ENCODE measurements around the gene HM13.
"Not testable (repeated sequence)": the region's sequence is repeated elsewhere in the genome, so short reads cannot be mapped to it uniquely, and the experiment has no call there.

HM13 gene, protein sequence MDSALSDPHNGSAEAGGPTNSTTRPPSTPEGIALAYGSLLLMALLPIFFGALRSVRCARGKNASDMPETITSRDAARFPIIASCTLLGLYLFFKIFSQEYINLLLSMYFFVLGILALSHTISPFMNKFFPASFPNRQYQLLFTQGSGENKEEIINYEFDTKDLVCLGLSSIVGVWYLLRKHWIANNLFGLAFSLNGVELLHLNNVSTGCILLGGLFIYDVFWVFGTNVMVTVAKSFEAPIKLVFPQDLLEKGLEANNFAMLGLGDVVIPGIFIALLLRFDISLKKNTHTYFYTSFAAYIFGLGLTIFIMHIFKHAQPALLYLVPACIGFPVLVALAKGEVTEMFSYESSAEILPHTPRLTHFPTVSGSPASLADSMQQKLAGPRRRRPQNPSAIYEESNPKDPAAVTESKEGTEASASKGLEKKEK

DNA sequence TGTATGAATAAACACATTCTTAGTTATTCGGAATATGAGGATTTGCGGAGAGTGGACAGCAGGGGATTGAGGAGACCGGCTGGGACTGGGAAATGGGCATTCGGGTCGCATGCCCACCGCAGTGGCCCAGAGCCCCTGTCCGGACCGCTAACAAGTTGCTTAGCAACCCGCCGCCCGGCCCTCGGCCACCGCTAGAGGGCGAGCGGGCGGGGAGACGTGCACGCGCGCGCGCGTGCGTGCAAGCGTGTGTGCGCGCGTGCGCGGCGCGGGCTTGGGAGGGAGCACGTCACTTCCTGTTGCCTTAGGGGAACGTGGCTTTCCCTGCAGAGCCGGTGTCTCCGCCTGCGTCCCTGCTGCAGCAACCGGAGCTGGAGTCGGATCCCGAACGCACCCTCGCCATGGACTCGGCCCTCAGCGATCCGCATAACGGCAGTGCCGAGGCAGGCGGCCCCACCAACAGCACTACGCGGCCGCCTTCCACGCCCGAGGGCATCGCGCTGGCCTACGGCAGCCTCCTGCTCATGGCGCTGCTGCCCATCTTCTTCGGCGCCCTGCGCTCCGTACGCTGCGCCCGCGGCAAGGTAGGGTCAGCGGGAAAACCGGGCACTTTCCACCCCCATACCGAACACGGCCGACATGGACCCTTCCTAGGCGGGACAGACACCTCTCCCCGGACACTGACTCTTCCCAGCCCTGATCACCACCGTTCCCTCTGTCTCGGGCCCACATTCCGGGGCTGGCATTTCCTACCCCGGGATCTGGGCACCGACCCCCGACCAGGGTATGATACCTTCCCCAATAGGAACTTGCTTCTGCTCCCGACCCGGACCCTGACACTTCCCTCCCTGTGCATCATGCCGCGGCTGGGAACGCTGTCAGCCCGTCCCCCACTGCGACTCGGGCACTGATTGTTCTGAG is at the start of gene HM13:
Gene HM13, plus strand, starts transcription at position 289 of the 918 bp plus-strand sequence. Its CDS starts 110 bp downstream, at position 399.
- Histone ChIP-seq H3K36me3 (ENCODE audit: control insufficient read depth, low read depth, low read length) (no peaks in the 10 kb centered on the region), H3K27me3 (ENCODE audit: control insufficient read depth, insufficient read depth, low read length) (no peaks in the 10 kb centered on the region), H3K27ac (ENCODE audit: low read length) (peak within 1 kb of the TSS; percentile 63), H3K4me3 (ENCODE audit: low read length) (peak within 1 kb of the TSS; percentile 82), H3K4me1 (ENCODE audit: control insufficient read depth, low read depth, low read length) (peaks cover 12% of the 10 kb centered on the region), H3K9ac (ENCODE audit: low read length) (peak within 1 kb of the TSS; percentile 73), H3K9me3 (ENCODE audit: control insufficient read depth, low read depth, low read length) (no peaks in the 10 kb centered on the region)

DNA sequence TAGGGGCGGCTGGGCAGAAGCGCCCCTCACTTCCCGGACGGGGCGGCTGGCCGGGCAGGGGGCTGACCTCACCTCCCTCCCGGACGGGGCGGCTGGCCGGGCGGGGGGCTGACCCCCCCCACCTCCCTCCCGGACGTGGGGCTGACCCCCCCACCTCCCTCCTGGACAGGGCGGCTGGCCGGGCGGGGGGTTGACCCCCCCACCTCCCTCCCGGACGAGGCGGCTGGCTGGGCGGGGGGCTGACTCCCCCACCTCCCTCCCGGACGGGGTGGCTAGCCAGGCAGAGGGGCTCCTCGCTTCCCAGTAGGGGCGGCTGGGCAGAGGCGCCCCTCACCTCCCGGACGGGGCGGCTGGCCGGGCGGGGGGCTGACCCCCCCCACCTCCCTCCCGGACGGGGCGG is 43.3 kb upstream of the HM13 start:
- not testable (repeated sequence) for H3K9me3 ChIP-seq (ENCODE audit: control insufficient read depth, low read depth, low read length); H3K9ac ChIP-seq (ENCODE audit: low read length); H3K4me3 ChIP-seq (ENCODE audit: low read length); H3K4me1 ChIP-seq (ENCODE audit: control insufficient read depth, low read depth, low read length); H3K36me3 ChIP-seq (ENCODE audit: control insufficient read depth, low read depth, low read length); H3K27ac ChIP-seq (ENCODE audit: low read length)
- H3K27me3 ChIP-seq (ENCODE audit: control insufficient read depth, insufficient read depth, low read length) = peaks cover 19% of the 10 kb centered on the region

DNA sequence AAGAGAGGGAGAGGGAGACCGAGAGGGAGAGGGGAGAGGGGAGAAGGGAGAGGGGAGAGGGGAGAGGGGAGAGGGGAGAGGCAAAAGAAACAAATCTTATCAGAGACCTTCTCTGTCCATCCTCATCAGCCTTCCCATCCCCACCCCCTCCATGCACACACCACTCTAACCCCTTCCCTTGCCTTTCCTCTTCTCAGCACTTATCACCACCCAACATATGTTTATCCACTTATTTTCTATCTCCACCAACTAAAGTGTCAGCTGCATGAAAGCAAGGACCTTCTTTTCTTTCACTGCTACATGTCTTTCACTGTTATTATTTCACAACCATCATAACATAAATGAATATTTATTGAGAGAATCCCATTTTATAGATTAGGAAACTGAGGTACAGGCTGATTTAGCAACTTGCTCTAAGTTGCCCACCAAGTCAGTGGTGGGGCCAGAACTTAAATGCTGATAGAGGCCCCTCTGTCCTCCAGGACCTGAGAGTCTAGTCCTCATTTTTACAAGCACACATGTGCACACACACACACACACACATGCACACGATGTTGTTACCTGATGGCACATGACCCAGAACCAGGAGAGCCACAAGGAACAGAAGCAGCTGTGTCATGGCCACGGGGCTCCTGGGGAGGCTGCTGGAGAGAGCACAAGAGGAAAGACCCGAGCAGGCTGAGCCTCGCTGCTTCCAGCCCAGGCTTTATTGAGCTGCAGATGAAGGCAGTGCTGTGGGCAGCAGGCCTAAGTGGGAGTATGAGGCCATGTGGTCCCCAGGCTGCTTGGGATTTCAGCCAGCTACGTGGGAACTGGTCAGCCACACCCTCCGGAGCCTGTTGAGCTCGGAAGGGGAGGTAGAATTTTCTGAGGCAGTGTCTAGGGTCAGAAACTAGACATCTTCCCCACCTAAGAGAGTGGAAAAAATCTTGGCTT is 41.6 kb upstream of the HM13 start:
- Histone ChIP-seq H3K9me3 (ENCODE audit: control insufficient read depth, low read depth, low read length) (no peaks in the 10 kb centered on the region), H3K27ac (ENCODE audit: low read length) (no peak overlapping the region), H3K36me3 (ENCODE audit: control insufficient read depth, low read depth, low read length) (no peaks in the 10 kb centered on the region), H3K27me3 (ENCODE audit: control insufficient read depth, insufficient read depth, low read length) (peaks cover 35% of the 10 kb centered on the region), H3K9ac (ENCODE audit: low read length) (no peak overlapping the region), H3K4me1 (ENCODE audit: control insufficient read depth, low read depth, low read length) (no peaks in the 10 kb centered on the region), H3K4me3 (ENCODE audit: low read length) (no peak overlapping the region)

DNA sequence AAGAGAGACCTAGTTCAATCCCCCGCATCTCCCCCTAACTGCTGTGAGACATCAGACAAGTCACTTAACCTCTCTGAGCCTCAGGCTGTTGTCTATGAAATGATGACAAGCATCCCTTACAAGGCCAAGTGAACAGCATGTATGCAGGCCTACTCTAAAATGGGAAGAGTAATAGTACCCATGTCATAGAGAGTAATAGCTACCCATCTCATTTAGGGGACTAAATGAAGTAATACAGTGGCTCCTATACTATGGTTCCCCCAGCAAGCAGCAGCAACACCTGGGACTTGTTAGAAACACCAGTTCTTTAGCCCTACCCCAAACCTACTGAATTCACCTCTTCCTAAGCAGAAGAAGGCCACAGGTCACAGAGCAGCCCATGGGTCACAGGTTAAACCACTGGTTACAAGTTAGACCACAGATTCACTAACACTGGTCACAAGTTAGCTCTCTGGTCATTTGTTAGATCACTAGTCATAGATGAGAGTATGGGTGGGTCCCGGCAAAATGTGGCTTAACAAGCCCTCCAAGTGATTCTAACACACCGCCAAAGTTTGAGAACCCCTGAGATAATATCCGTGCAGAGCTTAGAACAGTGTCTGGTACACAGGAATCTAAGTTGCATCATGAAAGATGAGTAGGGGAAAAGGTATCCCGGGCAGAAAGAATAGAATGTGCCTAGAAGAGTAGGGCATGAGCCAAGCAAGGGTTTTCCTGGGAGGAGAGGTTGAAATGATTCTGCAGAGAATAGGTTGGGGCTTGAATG is 40.7 kb upstream of the HM13 start:
- H3K27ac ChIP-seq (ENCODE audit: low read length) = no peak overlapping the region
- no peak overlapping the region for H3K9ac ChIP-seq (ENCODE audit: low read length)
- H3K9me3 ChIP-seq (ENCODE audit: control insufficient read depth, low read depth, low read length) = no peaks in the 10 kb centered on the region
- no peaks in the 10 kb centered on the region for H3K4me1 ChIP-seq (ENCODE audit: control insufficient read depth, low read depth, low read length)
- H3K4me3 ChIP-seq (ENCODE audit: low read length) = no peak overlapping the region
- no peaks in the 10 kb centered on the region for H3K36me3 ChIP-seq (ENCODE audit: control insufficient read depth, low read depth, low read length)
- peaks cover 37% of the 10 kb centered on the region for H3K27me3 ChIP-seq (ENCODE audit: control insufficient read depth, insufficient read depth, low read length)

DNA sequence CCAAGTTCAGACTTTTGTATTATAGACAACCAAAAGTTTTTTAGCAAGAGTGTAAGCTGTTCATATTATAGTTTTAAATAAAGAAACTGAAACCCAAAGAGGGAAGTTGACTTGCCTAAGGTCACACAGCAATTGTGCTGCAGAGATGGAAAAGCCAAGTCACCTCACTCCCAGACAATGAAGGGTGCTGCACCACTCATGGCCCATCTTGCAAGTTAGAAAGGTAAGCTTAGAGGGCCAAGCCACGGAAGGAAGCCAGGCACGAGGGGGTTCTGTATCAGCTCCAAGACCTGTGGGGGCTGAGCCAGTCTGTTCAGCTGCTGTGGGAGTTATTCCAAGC is 40.2 kb upstream of the HM13 start:
- peaks cover 37% of the 10 kb centered on the region for H3K27me3 ChIP-seq (ENCODE audit: control insufficient read depth, insufficient read depth, low read length)
- no peaks in the 10 kb centered on the region for H3K36me3 ChIP-seq (ENCODE audit: control insufficient read depth, low read depth, low read length)
- no peak overlapping the region for H3K4me3 ChIP-seq (ENCODE audit: low read length)
- H3K9ac ChIP-seq (ENCODE audit: low read length) = no peak overlapping the region
- H3K9me3 ChIP-seq (ENCODE audit: control insufficient read depth, low read depth, low read length) = no peaks in the 10 kb centered on the region
- H3K27ac ChIP-seq (ENCODE audit: low read length) = no peak overlapping the region
- no peaks in the 10 kb centered on the region for H3K4me1 ChIP-seq (ENCODE audit: control insufficient read depth, low read depth, low read length)

DNA sequence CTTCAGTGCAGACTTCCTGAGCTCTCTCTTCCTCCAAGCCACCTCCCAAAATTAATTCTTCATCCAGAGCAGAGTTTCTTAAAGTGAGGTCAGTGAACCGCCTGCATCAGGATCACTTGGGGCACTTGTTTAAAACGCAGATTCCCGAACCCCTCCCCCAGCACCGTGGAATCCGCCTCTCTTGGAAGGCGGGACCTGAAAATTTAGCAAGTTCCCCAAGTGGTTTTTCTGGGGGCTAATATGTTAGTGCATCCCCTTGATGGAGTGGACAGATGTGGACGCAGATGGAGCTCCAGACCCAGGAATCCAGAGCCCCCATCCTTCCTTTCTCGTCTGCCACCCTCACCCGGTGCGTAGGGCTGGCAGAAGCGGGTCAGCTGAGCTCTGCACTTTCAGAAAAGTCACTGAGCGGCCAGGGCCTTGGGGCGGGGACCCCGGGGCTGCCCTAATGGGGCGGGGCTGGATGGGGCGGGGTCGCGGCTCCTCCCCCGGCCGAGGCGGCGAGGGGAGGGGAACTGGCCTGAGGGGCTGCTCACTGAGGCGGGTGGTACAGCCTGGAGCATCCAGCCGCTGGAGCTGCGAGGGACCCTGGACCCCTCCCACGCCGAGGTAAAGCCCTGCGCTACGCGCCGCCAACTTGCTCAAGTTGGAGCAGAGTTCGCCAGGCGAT is 39.3 kb upstream of the HM13 start, which contains the start of the genes DEFB124 and REM1:
Gene DEFB124, minus strand, starts transcription at position 370 of the 670 bp plus-strand sequence. CDS start 2,114 bp downstream, outside the sequence.
Gene REM1, plus strand, starts transcription at position 531 of the 670 bp plus-strand sequence. CDS start 1,158 bp downstream, outside the sequence.
- Histone ChIP-seq H3K27me3 (ENCODE audit: control insufficient read depth, insufficient read depth, low read length) (peaks cover 37% of the 10 kb centered on the region), H3K9ac (ENCODE audit: low read length) (no peak within 1 kb of the TSS), H3K27ac (ENCODE audit: low read length) (no peak within 1 kb of the TSS), H3K4me3 (ENCODE audit: low read length) (peak within 1 kb of the TSS; percentile 49), H3K36me3 (ENCODE audit: control insufficient read depth, low read depth, low read length) (no peaks in the 10 kb centered on the region), H3K9me3 (ENCODE audit: control insufficient read depth, low read depth, low read length) (no peaks in the 10 kb centered on the region), H3K4me1 (ENCODE audit: control insufficient read depth, low read depth, low read length) (no peaks in the 10 kb centered on the region)

DNA sequence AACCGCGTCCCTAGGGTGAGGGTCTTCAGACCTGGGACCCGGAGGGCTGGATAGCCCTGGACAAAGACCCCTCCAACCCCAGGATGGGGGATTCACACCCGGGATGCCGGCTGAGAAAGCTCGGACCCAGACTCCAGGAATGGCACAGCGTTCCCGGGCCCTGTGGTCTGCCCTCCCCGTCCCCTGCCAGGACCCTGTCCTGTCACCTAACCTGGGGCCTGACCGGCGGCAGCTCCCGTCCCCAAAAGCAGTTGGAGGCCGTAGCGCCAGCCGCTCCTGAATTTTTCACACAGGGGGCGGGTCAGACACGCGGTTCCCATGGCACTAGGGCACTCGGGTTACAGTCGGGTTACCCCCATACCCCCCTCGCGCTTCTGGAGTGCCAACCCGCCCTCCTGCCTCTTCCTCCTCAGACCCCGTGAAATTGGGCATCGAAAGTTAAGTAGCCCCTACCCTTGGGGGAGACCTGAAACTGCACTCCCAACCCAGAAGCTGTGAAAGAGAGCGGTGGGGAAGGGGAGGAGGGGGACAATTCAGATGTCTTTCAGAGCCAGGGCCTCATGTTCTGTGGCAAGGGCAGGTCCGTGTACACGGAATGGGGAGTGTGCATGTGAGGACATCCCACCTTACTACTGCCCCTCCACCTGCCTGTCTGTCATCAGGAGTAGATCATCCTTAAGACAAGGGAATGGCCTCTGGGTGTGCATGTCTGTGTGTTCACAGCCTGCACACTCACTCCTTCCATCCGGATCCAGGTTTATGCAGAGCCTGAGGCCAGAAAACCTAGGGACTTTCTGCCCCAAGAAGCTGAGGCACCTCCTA is 38.6 kb upstream of the HM13 start:
- Histone ChIP-seq H3K36me3 (ENCODE audit: control insufficient read depth, low read depth, low read length) (no peaks in the 10 kb centered on the region), H3K9ac (ENCODE audit: low read length) (no peak overlapping the region), H3K27me3 (ENCODE audit: control insufficient read depth, insufficient read depth, low read length) (peaks cover 37% of the 10 kb centered on the region), H3K4me1 (ENCODE audit: control insufficient read depth, low read depth, low read length) (no peaks in the 10 kb centered on the region), H3K9me3 (ENCODE audit: control insufficient read depth, low read depth, low read length) (no peaks in the 10 kb centered on the region), H3K4me3 (ENCODE audit: low read length) (peak overlapping the region; percentile 49), H3K27ac (ENCODE audit: low read length) (no peak overlapping the region)

DNA sequence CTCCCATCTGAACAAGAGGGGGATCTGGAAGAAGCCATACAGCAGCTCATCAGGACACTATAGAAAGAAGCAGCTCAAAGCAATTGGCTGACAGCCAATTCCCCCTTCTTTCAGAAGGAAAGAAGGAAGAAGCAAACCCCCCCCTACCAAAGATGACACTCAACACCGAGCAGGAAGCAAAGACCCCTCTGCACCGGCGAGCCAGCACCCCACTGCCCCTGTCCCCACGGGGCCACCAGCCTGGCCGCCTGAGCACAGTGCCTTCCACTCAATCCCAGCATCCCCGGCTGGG is 38.0 kb upstream of the HM13 start:
- Histone ChIP-seq H3K36me3 (ENCODE audit: control insufficient read depth, low read depth, low read length) (no peaks in the 10 kb centered on the region), H3K9me3 (ENCODE audit: control insufficient read depth, low read depth, low read length) (no peaks in the 10 kb centered on the region), H3K27me3 (ENCODE audit: control insufficient read depth, insufficient read depth, low read length) (peaks cover 37% of the 10 kb centered on the region), H3K4me3 (ENCODE audit: low read length) (no peak overlapping the region), H3K4me1 (ENCODE audit: control insufficient read depth, low read depth, low read length) (no peaks in the 10 kb centered on the region), H3K27ac (ENCODE audit: low read length) (no peak overlapping the region), H3K9ac (ENCODE audit: low read length) (no peak overlapping the region)

DNA sequence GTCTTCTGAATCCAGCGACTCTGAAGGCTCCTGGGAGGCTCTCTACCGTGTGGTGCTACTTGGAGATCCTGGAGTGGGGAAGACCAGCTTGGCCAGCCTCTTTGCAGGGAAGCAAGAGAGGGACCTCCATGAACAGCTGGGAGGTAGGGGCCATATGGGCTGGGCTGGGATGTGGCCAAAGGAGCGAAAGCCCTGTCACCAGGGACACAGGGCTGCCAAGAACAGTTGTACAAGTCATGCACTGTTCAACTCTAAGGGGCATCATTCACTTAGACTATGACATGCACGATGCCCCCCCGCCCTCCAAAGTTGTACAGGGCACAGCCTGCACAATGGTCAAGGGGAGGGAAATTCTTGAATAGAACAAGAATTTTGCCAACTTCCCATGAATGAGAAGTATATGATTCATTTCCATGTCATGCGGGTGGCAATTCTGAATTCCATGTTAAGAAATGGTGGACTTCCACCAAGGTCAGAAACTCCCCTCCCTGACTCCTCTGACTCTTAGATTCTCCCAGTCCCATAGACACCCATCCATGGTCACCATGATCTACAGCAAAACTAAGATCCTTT is 37.5 kb upstream of the HM13 start:
- Histone ChIP-seq H3K4me1 (ENCODE audit: control insufficient read depth, low read depth, low read length) (no peaks in the 10 kb centered on the region), H3K36me3 (ENCODE audit: control insufficient read depth, low read depth, low read length) (no peaks in the 10 kb centered on the region), H3K27me3 (ENCODE audit: control insufficient read depth, insufficient read depth, low read length) (peaks cover 37% of the 10 kb centered on the region), H3K27ac (ENCODE audit: low read length) (no peak overlapping the region), H3K4me3 (ENCODE audit: low read length) (no peak overlapping the region), H3K9ac (ENCODE audit: low read length) (no peak overlapping the region), H3K9me3 (ENCODE audit: control insufficient read depth, low read depth, low read length) (no peaks in the 10 kb centered on the region)

Data from iPS-18a (cell line).